Thoracic aorta (tissue), 2 donors: ENCODE measurements around the gene TLX3. TPM values are rescaled to one million over a fixed set of nuclear protein-coding genes. Genes with fewer than 3 reads are reported as not detected.
A peak's percentile ranks its signal among the peaks of the same experiment; 100 is the strongest.

ENCODE experiments used
- ATAC-seq: fragments of 150-250 bp; one replicate; pipeline ENCODE4 v1.8.0; 2017; ENCODE audit warnings: low read depth; ENCODE audit not compliant: insufficient number of reproducible peaks, low FRiP score
- DNase-seq: peaks from one replicate; pipeline ENCODE4 v3.0.0-alpha.2; 2020; ENCODE audit warnings: low spot score
- H3K27ac ChIP-seq, 2 donors: fragments of 200-600 bp; sonication (generic); 1 replicate in 1 of 2; 2 replicates in 1 of 2; pipeline ENCODE4 v1.5.1; 2016; ENCODE audit warnings: mild to moderate bottlenecking in 2 of 2, moderate library complexity in 2 of 2
- H3K27me3 ChIP-seq: fragments of 200-600 bp; sonication (generic); replicated peaks from 2 replicates; pipeline ENCODE4 v1.6.0; 2016; ENCODE audit warnings: mild to moderate bottlenecking; ENCODE audit not compliant: insufficient read depth
- H3K36me3 ChIP-seq: fragments of 200-600 bp; sonication (generic); one replicate; pipeline ENCODE4 v1.5.1; 2016
- H3K4me1 ChIP-seq, 2 donors: fragments of 200-600 bp; sonication (generic); 1 replicate in 1 of 2; 2 replicates in 1 of 2; pipeline versions ENCODE4 v1.5.1 to v1.6.0; 2016; ENCODE audit warnings: low read depth in 2 of 2, mild to moderate bottlenecking in 1 of 2; ENCODE audit not compliant: control insufficient read depth in 1 of 2
- H3K4me3 ChIP-seq: fragments of 200-600 bp; sonication (generic); 2 replicates; pipeline ENCODE4 v1.5.1; 2016; ENCODE audit warnings: mild to moderate bottlenecking
- H3K9me3 ChIP-seq: fragments of 200-600 bp; sonication (generic); 2 replicates; pipeline ENCODE4 v1.5.1; 2016
- CTCF ChIP-seq: fragments of 200-600 bp; sonication (generic); IDR thresholded peaks from one replicate; pipeline ENCODE4 v1.5.1; 2019; ENCODE audit warnings: antibody characterized with exemption
- total RNA-seq, 2 donors: library from RNA; depleted of rRNA; stranded (reverse); fragments of >200 nt; gene quantifications; one replicate each; pipeline versions ENCODE4 v1.1.0 to v1.2.3, GENCODE V29; 2016

The TLX3 gene
- total RNA-seq, 2 donors from 2014 or later, result not detected

DNA sequence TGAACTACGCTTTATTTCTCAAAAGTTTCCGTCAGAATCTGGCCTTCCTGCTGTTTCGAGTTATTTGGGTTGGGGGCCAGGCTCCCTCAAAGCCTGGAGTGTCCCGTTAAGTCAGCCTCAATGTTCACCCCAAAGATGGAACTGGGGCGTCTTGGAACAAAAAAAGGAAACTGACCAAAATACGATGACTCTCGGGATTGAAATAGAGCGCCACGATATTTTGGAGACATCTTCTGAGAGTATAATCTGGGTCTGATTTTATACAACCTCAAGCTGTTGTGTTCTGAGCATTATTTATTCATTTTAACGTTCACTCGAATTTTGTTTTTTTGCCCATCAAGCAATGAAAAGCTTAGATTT, 28.1 kb downstream of the TLX3 start:
- H3K4me3 ChIP-seq, result peak overlapping the region; percentile 62
- no peak for TF ChIP-seq CTCF
- ATAC-seq, result no peak

GRCh38 chr5:171340042-171340441, 31.0 kb downstream of the TLX3 start:
- no peak overlapping the region for H3K4me3 ChIP-seq
- H3K27ac ChIP-seq, result no peak overlapping the region
- H3K27me3 ChIP-seq, result no peaks in the 10 kb centered on the region
- no peak for TF ChIP-seq CTCF
- no peak for DNase-seq
- H3K4me1 ChIP-seq, result no peaks in the 10 kb centered on the region
- no peaks in the 10 kb centered on the region for H3K36me3 ChIP-seq
- H3K9me3 ChIP-seq, result no peaks in the 10 kb centered on the region
- no peak for ATAC-seq

More for the DNA sequence above, 28.1 kb downstream of the TLX3 start:
- DNase-seq, result no peak
- Histone ChIP-seq H3K36me3 (no peaks in the 10 kb centered on the region), H3K4me1 (no peaks in the 10 kb centered on the region), H3K27me3 (no peaks in the 10 kb centered on the region), H3K27ac (no peak overlapping the region), H3K9me3 (no peaks in the 10 kb centered on the region)

DNA sequence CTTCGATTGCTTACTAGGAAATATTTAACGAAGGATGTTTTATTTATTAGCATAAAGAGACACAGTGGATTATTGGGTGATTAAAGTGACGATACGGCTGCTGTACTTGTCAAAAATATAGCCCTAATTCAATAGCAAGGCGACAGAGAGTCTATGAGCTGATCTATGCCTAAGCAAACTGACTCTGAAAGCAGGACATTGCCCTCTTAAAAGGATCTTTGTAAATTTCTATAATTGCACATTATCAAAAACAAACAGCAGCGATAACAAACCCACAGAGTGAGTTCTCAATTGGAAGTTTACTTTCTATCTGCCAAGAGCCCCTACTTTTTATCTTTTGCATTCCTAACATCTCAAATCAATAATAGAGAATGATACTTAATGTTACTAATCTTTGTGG, 31.4 kb downstream of the TLX3 start:
- DNase-seq (no peak), ATAC-seq (no peak)
- Histone ChIP-seq H3K27me3 (no peaks in the 10 kb centered on the region), H3K4me3 (no peak overlapping the region), H3K4me1 (no peaks in the 10 kb centered on the region), H3K27ac (no peak overlapping the region), H3K36me3 (no peaks in the 10 kb centered on the region), H3K9me3 (no peaks in the 10 kb centered on the region)
- TF ChIP-seq CTCF, result no peak

GRCh38 chr5:171342362-171343111, 33.5 kb downstream of the TLX3 start:
- H3K4me1 ChIP-seq, result no peaks in the 10 kb centered on the region
- DNase-seq, result no peak
- TF ChIP-seq CTCF, result peak; percentile 34
- no peaks in the 10 kb centered on the region for H3K36me3 ChIP-seq
- no peaks in the 10 kb centered on the region for H3K9me3 ChIP-seq
- H3K27ac ChIP-seq, result no peak overlapping the region
- no peaks in the 10 kb centered on the region for H3K27me3 ChIP-seq
- ATAC-seq, result no peak
- H3K4me3 ChIP-seq, result no peak overlapping the region

- H3K4me3 ChIP-seq, result no peak overlapping the region
- no peak for DNase-seq
- no peaks in the 10 kb centered on the region for H3K36me3 ChIP-seq
- H3K4me1 ChIP-seq, result no peaks in the 10 kb centered on the region
- no peak overlapping the region for H3K27ac ChIP-seq
- no peaks in the 10 kb centered on the region for H3K27me3 ChIP-seq
- H3K9me3 ChIP-seq, result no peaks in the 10 kb centered on the region
- ATAC-seq, result no peak
- TF ChIP-seq CTCF, result no peak
These were observed 36.0 kb downstream of the TLX3 start for GRCh38 chr5:171344936-171345608.
